ENCODE data around the gene ADAMTS2. TPM values are rescaled to one million over a fixed set of nuclear protein-coding genes. Genes with fewer than 3 reads are reported as not detected.

ADAMTS2 gene
- total RNA-seq, 1 donor from 2014 or later = 1.2 TPM

- no peaks in the 10 kb centered on the region for H3K36me3 Mint-ChIP-seq
- no peak for DNase-seq (ENCODE audit: low spot score)
- no peak overlapping the region for H3K4me3 Mint-ChIP-seq
- Histone ChIP-seq H3K27me3 (peaks cover 15% of the 10 kb centered on the region), H3F3A (ENCODE audit: low read depth) (no peaks in the 10 kb centered on the region), H3K27ac (no peak overlapping the region), H3K4me1 (no peaks in the 10 kb centered on the region), H2AFZ (replicated peaks) (no peak overlapping the region), H3K79me2 (ENCODE audit: low read depth) (no peaks in the 10 kb centered on the region), H3K9me3 (ENCODE audit: low read depth) (no peaks in the 10 kb centered on the region), H3K4me3 (no peak overlapping the region), H3K36me3 (no peaks in the 10 kb centered on the region), H3K9ac (no peak overlapping the region), H4K20me1 (ENCODE audit: low read depth) (no peaks in the 10 kb centered on the region), H3K4me2 (no peak overlapping the region)
- TF ChIP-seq EZH2phosphoT487 (IDR thresholded peaks at IDR 0.05) (no peak), CTCF (IDR thresholded peaks at IDR 0.05) (no peak), EZH2 (IDR thresholded peaks at IDR 0.05) (no peak)
- no peak overlapping the region for H3K27ac Mint-ChIP-seq
- H3K9me3 Mint-ChIP-seq = peaks cover 2% of the 10 kb centered on the region
- H3K4me1 Mint-ChIP-seq = peaks cover 11% of the 10 kb centered on the region
- H3K27me3 Mint-ChIP-seq (ENCODE audit: insufficient read depth, low read depth) = peaks cover 7% of the 10 kb centered on the region
These were observed 18.1 kb downstream of the ADAMTS2 start for GRCh38 chr5:179327021-179327735.

- Histone ChIP-seq H3K27me3 (peaks cover 15% of the 10 kb centered on the region), H3K4me1 (no peaks in the 10 kb centered on the region), H3K79me2 (ENCODE audit: low read depth) (no peaks in the 10 kb centered on the region), H3K27ac (no peak overlapping the region), H4K20me1 (ENCODE audit: low read depth) (no peaks in the 10 kb centered on the region), H2AFZ (replicated peaks) (peak overlapping the region; percentile 96), H3K9me3 (ENCODE audit: low read depth) (no peaks in the 10 kb centered on the region), H3F3A (ENCODE audit: low read depth) (no peaks in the 10 kb centered on the region), H3K36me3 (no peaks in the 10 kb centered on the region), H3K4me3 (no peak overlapping the region), H3K9ac (no peak overlapping the region), H3K4me2 (peak overlapping the region; percentile 67)
- peaks cover 9% of the 10 kb centered on the region for H3K27me3 Mint-ChIP-seq (ENCODE audit: insufficient read depth, low read depth)
- no peak overlapping the region for H3K27ac Mint-ChIP-seq
- no peaks in the 10 kb centered on the region for H3K36me3 Mint-ChIP-seq
- peaks cover 2% of the 10 kb centered on the region for H3K9me3 Mint-ChIP-seq
- DNase-seq (ENCODE audit: low spot score) = peak; percentile 74
- no peak overlapping the region for H3K4me3 Mint-ChIP-seq
- H3K4me1 Mint-ChIP-seq = peaks cover 11% of the 10 kb centered on the region
- TF ChIP-seq EZH2 (IDR thresholded peaks at IDR 0.05) (no peak), EZH2phosphoT487 (IDR thresholded peaks at IDR 0.05) (no peak), CTCF (IDR thresholded peaks at IDR 0.05) (no peak)
These were observed 18.9 kb downstream of the ADAMTS2 start for GRCh38 chr5:179326122-179326927.

GRCh38 chr5:179325296-179326031, 19.8 kb downstream of the ADAMTS2 start:
- no peak overlapping the region for H3K4me3 ChIP-seq
- H3K27ac Mint-ChIP-seq = no peak overlapping the region
- no peak overlapping the region for H3K27ac ChIP-seq
- H3K27me3 ChIP-seq = peaks cover 15% of the 10 kb centered on the region
- peaks cover 14% of the 10 kb centered on the region for H3K4me1 Mint-ChIP-seq
- DNase-seq (ENCODE audit: low spot score) = no peak
- no peak overlapping the region for H3K4me3 Mint-ChIP-seq
- no peak overlapping the region for H3K9ac ChIP-seq
- peaks cover 11% of the 10 kb centered on the region for H3K27me3 Mint-ChIP-seq (ENCODE audit: insufficient read depth, low read depth)
- no peaks in the 10 kb centered on the region for H3K36me3 ChIP-seq
- H2AFZ ChIP-seq (replicated peaks) = no peak overlapping the region
- no peak overlapping the region for H3K4me2 ChIP-seq
- H4K20me1 ChIP-seq (ENCODE audit: low read depth) = no peaks in the 10 kb centered on the region
- H3K4me1 ChIP-seq = no peaks in the 10 kb centered on the region
- peaks cover 2% of the 10 kb centered on the region for H3K9me3 Mint-ChIP-seq
- H3F3A ChIP-seq (ENCODE audit: low read depth) = no peaks in the 10 kb centered on the region
- H3K36me3 Mint-ChIP-seq = no peaks in the 10 kb centered on the region
- TF ChIP-seq CTCF (IDR thresholded peaks at IDR 0.05) (no peak), EZH2phosphoT487 (IDR thresholded peaks at IDR 0.05) (no peak), EZH2 (IDR thresholded peaks at IDR 0.05) (no peak)
- H3K79me2 ChIP-seq (ENCODE audit: low read depth) = no peaks in the 10 kb centered on the region
- no peaks in the 10 kb centered on the region for H3K9me3 ChIP-seq (ENCODE audit: low read depth)

Measured in neural progenitor cell (in vitro differentiated cells).